Fibroblast of gingiva (primary cell): ENCODE measurements around the gene PACRG.
A peak's percentile ranks its signal among the peaks of the same experiment; 100 is the strongest.
"Not testable (repeated sequence)": the region's sequence is repeated elsewhere in the genome, so short reads cannot be mapped to it uniquely, and the experiment has no call there.

Source experiments
- DNase-seq: peaks from one replicate; pipeline ENCODE4 v3.0.0-alpha.2; 2011; ENCODE audit warnings: low read depth

PACRG gene

DNA sequence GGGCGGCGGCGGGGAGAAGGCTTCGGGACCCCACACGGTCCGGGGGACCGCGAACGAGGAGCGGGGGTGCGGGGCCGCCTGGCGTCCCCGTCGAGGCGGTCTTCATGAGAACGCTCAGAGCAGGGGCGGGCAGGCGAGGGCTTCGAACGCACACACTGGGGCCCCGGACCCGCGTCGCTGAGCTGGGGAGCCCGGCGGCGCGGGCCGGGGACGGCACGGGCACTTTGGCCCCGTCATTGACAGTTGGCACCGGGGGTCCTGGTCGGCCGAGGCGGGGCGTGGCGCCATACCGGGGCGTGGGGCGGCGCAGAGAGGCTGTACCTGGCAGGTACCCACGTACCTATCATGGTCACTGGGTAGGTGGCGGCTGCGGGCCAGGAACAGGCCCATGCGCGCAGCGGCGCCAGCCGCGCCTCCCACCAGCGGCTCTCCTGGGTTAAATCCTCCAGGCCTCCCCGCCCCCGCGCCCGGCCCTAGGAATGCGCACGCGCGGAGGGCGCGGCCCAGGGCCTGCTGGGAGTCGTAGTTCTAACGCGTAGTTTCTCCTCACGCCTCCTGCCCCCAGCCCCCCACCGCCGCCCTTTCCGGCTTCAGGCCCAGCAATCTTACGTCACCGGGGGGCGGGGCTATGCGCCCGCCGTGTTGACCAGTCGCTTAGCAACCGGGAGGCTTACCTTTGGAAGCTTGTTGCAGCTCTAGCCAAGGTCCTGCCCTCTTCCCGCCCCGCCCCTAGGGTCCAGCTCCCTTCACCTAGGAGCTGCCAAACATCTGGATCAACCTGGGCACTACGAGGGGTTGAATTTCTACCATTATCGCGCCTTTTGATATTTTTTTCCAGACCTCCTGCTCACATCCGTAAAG, at the start of gene PACRG, which contains the start of gene PRKN:
PACRG (plus strand) TSS at position 653 of the 861 bp plus-strand sequence.
PRKN (minus strand) TSS at position 445 of the 861 bp plus-strand sequence.
- peak; percentile 97 for DNase-seq

DNA sequence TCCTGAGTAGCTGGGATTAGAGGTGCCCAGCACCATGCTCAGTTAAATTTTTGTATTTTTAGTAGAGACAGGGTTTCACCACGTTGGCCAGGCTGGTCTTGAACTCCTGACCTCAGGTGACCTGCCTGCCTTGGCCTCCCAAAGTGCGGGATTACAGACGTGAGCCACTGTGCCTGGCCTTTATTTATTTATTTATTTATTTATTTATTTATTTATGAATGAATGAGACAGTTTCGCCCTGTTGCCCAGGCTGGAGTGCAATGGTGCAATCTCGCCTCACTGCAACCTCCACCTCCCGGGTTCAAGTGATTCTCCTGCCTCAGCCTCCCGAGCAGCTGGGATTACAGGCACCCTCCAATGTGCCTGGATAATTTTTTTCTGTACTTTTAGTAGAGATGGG, 48.9 kb upstream of the PACRG start:
- DNase-seq = not testable (repeated sequence)

DNA sequence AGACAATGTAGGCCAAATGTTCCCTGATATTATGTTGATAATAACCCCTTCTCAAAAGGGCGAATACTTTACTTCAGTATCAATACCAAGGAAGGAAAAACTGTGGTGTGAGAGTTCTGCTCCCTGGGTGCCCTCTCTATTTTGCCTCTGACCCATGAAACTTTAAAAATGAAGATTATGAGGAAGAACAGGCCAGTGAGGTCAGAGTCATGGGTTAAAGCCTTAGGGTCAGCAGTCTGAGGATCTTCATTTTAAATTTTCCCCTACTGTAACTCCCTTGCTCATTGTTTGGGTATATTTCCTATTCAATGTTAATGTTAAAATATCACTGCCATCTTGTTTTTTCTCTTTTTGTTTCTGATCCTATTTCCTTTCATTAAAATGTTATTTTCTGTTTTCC, 48.1 kb upstream of the PACRG start:
- no peak for DNase-seq

DNA sequence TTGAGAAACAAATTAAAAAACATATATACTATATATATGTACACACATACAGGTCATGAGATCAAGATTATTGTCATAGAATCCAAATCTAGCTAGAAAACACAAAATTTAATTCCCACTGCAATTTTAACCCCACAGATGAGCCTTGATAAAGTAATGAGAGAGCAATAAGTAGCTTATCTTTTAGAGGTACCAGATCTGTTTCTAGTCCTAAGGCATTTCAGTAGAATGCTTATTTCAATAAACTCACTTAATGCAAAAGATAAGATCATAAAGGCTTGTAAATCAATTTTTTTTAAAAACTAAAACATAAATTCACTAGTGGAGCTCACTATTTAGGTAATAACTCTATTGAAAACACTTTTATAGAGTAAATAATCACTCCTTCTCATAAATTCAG, 47.4 kb upstream of the PACRG start:
- DNase-seq = no peak

DNA sequence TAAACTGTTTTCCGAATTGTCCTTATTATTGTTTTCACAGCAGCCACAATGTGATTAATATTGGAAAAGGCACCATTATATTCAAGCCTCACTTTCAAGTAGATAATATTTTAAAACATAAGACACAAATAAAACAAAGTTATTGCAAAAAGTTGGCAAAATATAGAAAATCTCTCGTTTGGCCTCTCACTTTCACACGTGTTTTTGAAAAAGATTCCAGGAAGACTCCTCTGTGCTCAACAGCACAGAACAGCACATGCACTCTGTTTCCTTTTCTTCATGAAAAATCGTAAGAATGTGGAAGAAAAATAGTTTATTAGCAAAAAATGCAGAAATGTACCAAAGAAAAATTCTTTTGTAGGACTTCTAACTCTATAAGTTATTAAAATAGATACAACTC, 46.9 kb upstream of the PACRG start:
- no peak for DNase-seq

DNA sequence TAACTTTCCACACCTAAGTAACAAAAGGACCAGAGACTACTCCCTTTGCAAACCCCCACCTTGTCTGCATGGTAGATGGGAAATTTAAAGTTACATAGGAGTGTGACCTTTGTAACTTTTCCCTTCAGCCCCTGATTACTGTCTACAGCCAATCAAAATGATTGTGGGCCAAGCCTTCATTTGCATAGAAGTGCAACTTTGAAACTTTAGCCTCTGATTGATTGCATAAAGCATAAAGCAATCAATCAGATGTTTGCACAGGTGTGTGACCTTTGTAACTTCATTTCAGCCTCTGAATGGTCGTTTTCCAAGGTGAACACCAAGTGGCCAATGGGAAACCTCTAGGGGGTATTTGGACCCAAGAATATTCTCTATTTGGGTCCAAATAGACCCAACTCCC, 46.3 kb upstream of the PACRG start:
- no peak for DNase-seq

DNA sequence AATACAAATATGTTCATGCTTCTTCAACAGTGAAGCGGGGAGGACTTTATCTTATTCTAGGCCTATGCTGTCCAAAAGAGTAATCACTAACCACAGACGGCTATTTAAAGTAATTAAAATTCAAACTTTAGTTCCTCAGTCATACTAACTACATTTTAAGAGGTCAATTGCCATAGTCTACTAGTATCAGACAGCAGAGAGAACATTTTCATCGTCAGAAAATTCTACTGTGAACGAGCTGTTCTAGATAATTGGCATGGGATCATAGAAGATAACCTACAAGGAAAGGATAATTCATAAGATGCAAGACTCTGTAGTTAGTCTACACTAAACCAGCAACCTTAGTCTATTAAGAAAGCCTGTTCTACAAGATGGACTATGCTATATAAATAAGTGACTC, 44.6 kb upstream of the PACRG start:
- DNase-seq = no peak

DNA sequence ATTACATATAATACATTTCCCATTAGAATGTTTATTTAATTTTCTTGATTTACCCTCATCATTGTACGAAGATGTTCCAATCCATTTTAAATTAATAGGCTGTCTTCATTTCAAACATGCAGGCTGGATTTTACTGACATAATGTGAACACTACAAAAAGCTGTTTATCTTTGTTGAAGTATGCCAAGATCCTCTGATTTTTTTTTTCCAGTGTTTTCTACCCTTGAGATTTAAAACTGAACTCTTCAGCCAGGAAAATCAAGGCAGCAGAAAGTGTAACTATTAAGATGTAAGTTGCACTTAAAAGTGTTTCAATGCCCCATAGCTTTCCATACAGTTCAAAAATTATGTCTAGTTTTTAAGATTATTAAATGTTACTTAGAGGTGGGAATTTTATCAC, 43.7 kb upstream of the PACRG start:
- no peak for DNase-seq

DNA sequence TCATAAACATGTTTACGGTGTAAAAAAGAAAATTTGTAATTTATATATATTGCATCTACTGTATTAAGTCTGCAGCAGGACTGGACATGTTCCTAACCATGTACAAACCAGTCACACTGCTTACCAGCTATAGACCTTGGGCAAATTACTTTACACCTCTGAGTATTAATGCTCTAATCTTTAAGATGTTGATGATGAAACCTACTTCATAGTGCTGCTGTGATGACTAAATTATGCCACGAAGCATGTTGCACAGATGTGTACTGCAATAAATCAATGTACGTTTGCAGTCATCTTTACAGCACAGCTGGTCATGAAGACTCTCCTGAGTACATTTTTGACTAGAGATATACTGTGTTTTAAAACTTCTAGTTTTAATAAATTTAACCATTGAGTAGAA, 42.8 kb upstream of the PACRG start:
- DNase-seq = no peak

DNA sequence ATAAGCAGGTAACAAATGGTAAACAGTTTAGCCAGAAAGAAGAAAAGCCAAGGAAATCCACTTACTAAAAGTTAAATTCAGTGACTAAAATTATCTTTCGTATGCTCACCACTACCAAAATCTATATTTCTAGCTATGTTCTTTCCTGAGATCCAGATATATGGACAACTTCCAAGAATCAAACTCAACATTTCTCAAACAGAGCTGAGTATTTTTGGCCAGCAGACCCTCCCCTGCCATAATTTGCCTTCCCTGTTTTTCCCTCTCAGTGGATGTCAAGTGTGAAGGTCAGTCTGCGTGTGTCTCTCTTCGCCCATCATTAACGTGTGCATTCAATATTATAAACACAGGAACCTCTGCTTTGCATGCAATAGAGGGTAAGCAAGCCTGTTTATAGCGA, 42.2 kb upstream of the PACRG start:
- no peak for DNase-seq

DNA sequence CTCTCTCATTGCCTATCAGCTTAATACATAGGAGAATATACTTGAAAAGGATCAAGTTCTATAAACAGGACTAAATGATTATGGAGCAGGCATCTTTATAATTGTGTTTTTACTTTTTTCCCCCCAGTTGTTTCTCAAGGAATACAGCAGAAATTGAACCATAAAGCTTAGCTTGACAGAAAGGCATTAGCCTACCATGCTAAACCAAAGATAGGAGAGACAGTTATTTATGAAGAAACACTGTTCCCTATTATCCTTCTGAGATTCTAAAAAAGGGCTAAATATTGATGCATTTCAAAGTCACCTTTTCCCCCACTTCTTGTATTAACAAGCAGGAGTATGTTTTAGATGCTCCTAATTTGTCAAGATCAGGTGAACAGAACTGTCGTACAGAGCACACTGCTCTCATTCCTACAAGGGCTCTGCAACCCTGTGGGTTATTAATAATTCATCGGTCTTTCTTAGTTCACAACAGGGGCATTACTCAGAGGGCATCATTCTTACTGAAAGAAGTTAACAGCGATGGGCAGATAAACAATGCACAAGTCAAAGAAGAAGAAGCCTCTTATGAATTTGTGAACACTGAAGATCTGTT, 38.9 kb upstream of the PACRG start:
- DNase-seq = no peak

DNA sequence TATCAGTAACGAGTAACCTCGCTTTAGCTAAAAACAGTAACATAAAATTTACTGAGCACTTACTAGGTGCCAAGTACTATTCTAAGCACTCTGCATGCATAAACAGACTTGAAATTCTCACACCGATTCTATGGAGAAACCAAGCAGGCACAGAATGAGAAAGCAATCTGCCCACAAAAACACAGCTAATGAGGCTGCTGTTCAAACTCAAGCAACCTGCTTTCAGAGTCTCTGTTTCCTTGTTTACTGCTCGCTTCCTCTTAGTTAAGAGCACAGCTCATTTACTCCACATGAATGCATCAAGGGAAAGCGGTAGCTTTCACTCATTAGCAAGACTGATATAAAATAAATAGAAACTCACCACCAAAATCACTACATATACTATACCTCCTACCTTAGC, 37.6 kb upstream of the PACRG start:
- DNase-seq = no peak

DNA sequence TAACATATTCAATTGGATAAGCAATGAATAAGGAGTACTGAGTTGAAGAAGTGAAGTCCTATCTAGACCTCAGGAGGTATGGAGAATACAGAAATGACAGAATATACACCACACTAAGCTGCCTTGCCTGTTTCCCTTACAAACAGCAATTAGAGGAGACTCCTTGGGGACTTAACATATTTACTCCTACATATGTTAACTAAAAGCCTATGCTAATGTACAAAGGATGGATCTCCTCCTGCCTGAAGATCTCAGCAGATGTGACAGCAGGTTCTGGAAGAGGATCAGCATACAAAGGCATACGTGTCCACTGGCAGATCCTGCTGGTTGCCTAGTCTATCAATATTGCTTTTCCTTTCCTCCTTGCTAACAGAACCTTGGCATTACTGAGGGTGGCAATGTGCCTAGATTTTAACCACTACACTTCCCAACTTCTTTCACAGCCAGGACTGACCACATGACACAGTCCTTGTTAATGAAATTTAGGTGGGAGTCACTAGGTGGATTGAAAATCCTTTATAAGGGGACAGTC, 29.8 kb upstream of the PACRG start:
- no peak for DNase-seq

DNA sequence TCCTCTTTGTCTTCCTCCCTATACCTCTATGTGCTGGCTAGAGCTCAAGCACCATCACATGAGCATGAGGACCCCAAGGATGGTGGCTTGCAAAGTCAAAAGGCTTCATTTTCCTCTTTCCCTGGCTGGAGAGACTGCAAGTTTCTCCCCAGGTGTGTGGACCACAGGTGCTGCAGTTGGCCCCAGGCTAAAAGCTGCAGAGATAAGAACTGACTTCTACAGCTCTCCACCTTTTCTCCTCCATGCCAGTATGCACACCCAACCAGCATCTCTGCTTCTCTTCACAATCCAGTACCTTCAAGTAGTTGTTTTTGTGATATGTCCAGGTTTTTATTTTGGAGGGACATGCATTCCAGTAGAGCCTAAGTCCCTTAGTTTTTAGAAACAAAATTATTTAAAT, 29.3 kb upstream of the PACRG start:
- no peak for DNase-seq

DNA sequence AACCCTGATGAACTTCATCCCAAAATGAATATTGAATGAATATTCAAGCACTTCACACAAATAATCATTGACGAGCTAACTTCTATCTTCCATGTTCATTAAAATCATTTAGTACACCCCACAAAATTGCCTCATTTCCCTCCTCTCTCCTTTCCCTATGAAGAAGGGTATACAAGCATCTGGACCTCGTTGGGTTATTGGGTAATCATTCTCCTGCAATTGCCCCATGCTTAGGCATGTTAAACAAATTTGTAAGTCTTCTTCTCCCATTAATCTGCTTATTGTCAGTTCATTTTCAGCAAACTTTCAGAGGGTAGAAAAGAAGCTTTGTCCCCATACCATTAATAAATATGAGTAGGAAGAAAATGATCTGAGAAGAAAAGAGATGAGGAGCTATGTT, 27.8 kb upstream of the PACRG start:
- peak; percentile 56 for DNase-seq

DNA sequence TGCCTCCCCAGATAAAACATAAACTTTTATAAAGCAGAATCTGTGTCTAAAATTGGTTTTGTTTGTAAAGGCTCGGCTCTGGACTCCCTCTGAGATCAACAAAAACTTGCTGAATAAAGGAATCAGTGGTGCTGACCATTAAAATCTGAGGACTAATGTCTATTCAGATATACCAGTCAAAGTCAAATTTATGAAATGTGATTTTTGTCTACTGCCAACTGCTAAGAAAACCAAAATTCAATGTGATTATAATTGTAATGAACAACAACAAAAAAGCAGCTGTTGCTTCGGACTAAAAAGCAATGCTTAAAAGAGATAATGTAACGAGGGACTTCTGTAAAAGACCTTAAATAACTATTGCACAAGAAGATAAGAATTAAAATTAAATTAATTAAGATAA, 26.8 kb upstream of the PACRG start:
- DNase-seq = no peak

DNA sequence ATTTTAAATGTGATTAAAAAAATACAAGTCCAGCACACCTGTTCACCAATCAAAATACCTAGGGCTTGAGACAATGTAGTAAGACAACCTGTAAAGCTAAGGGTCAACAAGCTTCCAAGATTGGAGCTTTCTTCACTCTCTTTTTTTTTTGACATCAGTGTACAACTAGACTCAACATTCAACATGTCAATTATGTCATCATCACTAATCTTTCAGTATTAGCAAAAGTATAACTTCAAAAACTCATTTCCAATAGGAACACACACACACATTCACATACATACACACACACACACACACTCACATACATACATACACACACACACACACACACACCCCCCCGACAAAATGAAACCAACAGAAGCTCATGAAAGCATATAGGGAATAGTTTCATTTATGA, 26.2 kb upstream of the PACRG start:
- DNase-seq = no peak

DNA sequence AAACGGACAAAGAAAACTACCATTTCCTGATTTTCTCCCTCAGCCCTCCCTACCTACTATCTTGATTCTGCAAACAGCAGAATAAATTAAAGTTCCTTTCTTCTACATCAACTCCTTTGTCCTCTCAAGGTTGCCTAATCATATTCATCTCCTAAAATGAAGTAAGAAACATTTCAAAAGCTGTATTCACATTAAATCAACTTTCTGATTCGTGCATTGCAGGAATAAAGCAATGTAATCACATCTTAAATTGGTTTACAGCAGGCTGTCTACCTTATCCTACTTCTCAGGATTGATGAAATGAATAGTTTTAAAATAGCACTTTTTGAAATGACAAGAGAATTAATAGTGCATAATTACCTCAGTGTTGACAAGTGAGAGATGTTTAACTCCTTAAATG, 25.3 kb upstream of the PACRG start:
- DNase-seq = no peak

DNA sequence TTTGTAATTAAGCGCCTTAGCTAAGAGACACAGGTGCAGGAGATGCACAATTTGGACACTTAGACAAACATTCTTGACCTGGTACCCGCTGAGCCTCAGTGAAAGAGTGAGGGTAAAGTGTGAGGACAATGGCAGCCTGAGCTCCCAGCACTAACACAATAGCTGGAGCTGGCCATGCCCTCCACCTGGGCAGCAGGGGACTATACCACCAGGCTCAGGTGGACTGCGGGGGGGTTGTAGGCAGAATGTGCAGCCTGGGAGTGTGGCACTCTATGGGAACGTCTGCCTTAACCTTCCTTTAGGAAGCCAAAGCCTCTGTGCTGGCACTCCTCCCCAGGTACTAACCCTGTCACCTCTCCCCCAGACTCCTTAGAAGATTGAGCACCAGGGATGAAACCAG, 23.8 kb upstream of the PACRG start:
- no peak for DNase-seq

DNA sequence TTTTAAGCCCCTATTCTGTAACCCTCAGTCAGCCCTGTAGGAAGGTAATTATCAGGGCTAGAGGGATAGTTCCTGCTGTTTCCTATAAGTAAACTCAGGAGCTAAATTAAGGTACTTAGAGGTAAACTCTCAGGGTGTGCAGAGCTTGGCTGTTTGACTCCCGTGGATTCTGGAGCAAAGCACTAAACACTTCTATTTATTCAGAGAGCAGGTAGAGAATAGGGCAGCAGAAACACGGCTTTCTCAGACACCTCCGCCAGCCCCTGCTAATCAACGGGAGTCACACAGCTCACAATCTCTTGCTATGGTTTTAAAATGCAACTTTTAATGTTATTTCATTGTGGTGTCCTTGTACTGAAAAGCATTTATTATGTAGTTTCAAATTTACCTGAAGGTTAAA, 22.0 kb upstream of the PACRG start:
- DNase-seq = no peak

DNA sequence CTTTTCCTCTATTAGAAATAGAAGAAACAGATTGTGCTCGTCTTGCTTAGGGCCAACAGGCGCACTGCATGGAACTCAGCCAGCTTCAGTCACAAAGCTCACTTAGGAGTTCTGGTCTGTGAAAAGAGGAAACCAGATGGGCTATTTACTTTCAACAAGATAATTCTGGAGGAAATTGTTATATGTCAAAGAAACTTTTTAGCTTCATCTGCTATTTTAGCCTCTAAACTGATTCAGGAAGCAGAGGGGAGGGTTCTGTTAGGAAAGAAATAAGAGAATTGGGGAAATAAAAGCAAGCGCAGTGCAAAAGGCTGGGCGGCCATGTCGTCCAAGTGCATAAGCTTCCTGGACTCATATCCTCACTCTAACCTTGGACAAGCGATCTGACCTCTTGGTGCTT, 21.5 kb upstream of the PACRG start:
- DNase-seq = no peak

DNA sequence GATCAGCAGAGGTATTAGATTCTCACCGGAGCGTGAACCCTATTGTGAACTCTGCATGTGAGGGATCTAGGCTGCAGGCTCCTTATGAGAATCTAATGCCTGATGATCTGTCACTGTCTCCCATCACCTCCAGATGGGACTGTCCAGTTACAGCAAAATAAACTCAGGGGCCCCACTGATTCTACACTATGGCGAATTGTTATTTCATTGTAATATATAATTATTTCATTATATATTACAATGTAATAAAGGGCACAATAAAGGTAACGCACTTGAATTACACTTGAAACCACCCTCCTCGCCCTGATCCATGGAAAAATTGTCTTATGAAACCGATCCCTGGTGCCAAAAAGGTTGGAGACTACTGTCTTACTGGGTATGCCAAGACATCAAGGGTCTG, 18.8 kb upstream of the PACRG start:
- no peak for DNase-seq

DNA sequence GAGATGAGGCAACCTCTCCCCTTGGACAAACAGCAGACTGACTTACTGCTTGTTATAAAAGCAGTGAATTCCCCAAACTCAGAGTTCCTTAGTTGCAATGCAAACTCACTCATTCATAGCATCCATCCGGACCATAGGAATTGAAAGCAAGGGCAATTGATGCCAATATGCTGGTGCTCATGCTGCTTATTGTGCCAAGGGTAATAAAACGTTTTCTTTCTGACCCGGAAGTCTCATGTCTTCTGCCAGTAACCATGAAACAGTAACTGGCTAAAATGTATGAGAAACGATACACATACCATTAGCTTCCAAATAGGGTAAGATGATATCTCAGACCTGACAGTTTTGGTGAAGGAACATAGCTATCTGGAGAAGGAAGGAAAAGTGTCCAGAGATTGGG, 18.3 kb upstream of the PACRG start:
- DNase-seq = no peak

DNA sequence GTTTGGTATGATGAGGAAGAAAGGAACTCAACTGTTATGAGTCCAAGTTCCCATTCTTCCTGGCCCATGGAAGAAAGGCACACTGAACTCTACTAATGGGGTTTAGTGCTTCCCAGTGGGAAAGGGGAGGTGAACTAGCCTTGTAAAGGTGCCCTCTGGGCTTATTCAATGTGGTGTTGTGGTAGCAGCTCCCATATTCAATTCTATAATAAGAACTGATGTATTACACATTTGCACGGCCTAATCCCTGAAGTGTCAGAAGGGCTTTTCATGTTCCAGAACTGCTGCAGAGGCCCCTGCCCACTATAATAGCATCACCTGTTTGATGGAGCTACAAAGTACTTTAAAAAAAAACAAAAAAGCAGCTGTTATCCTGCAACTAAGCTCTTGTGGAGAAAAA, 17.4 kb upstream of the PACRG start:
- DNase-seq = no peak
